B cell (primary cell): ENCODE results near the gene ODF2. TPM values are rescaled to one million over a fixed set of nuclear protein-coding genes. Genes with fewer than 3 reads are reported as not detected.

ENCODE experiments used
- ATAC-seq: fragments of 200-7000 bp; cut with Tn5 transposase; one replicate; pipeline ENCODE4 v1.10.0; 2021; ENCODE audit warnings: low read depth, mild to moderate bottlenecking, moderate number of reproducible peaks, moderate library complexity
- CTCF ChIA-PET: fragments of 350-600 bp; sonication (Branson Sonifier 250); formaldehyde crosslinking; loops from one replicate; lab custom pipeline; 2021; ENCODE audit warnings: antibody characterized with exemption, inconsistent platforms; lab: Charles Lee
- POLR2A ChIA-PET: fragments of 350-600 bp; sonication (Branson Sonifier 250); formaldehyde crosslinking; loops from one replicate; lab custom pipeline; 2021; ENCODE audit warnings: antibody characterized with exemption; lab: Charles Lee
- DNase-seq: peaks from one replicate; pipeline ENCODE4 v3.0.0; 2013
- H2AFZ ChIP-seq: 2 replicates; pipeline ENCODE4 v1.6.1; 2012; ENCODE audit warnings: mild to moderate bottlenecking, low read depth, low read length; ENCODE audit not compliant: insufficient read depth, poor library complexity, severe bottlenecking
- H3K27ac ChIP-seq, 2 donors: 1 replicate in 1 of 2; 2 replicates in 1 of 2; pipeline ENCODE4 v1.5.1; 2012 to 2013; ENCODE audit warnings: low read length in 2 of 2, mild to moderate bottlenecking in 2 of 2, moderate library complexity in 1 of 2
- H3K27me3 ChIP-seq, 4 experiments: fragments of 200-600 bp in 1 of 4; sonication (generic) in 1 of 4; replicated peaks in 1 of 4; 1 replicate in 2 of 4; 2 replicates in 2 of 4; pipeline versions ENCODE4 v1.6.1 to v1.7.0; 2013 to 2016; ENCODE audit warnings: low read length in 3 of 4, mild to moderate bottlenecking in 2 of 4, mixed read lengths in 1 of 4, moderate library complexity in 1 of 4; ENCODE audit not compliant: insufficient read depth in 4 of 4, control insufficient read depth in 3 of 4; ENCODE audit errors: control extremely low read depth in 1 of 4
- H3K36me3 ChIP-seq, 2 experiments: replicated peaks in 1 of 2; 1 replicate in 1 of 2; 2 replicates in 1 of 2; pipeline versions ENCODE4 v1.6.1 to v1.7.1; 2013; ENCODE audit warnings: low read length in 1 of 2; ENCODE audit not compliant: insufficient read depth in 2 of 2, control insufficient read depth in 1 of 2; ENCODE audit errors: control extremely low read depth in 1 of 2, extremely low read depth in 1 of 2
- H3K4me1 ChIP-seq, 2 donors: fragments of 200-600 bp in 1 of 2; sonication (generic) in 1 of 2; 1 replicate in 1 of 2; 2 replicates in 1 of 2; pipeline versions ENCODE4 v1.5.1 to v1.6.1; 2013 to 2017; ENCODE audit warnings: low read length in 2 of 2; ENCODE audit not compliant: control insufficient read depth in 2 of 2, insufficient read depth in 2 of 2
- H3K4me2 ChIP-seq: replicated peaks from 2 replicates; pipeline ENCODE3; 2012; ENCODE audit warnings: mild to moderate bottlenecking, low read depth, low read length; ENCODE audit not compliant: poor library complexity, severe bottlenecking
- H3K4me3 ChIP-seq, 5 experiments: fragments of 200-600 bp in 1 of 5; sonication (generic) in 1 of 5; 1 replicate in 3 of 5; 2 replicates in 2 of 5; pipeline versions ENCODE4 v1.5.1 to v1.7.0; 2011 to 2016; ENCODE audit warnings: low read length in 4 of 5, mild to moderate bottlenecking in 4 of 5, low read depth in 2 of 5, control low read depth in 1 of 5, moderate library complexity in 1 of 5; ENCODE audit not compliant: insufficient read depth in 1 of 5; ENCODE audit errors: control extremely low read depth in 1 of 5, extremely low read depth in 1 of 5
- H3K79me2 ChIP-seq: fragments of 200-600 bp; sonication (generic); one replicate; pipeline ENCODE4 v1.6.0; 2016; ENCODE audit warnings: low read length; ENCODE audit not compliant: control insufficient read depth, insufficient read depth
- H3K9ac ChIP-seq: fragments of 200-600 bp; sonication (generic); 2 replicates; pipeline ENCODE4 v1.6.1; 2017; ENCODE audit warnings: mild to moderate bottlenecking, low read length, moderate library complexity
- H3K9me3 ChIP-seq, 3 donors: one replicate each; pipeline versions ENCODE4 v1.6.1 to v1.7.1; 2013; ENCODE audit warnings: low read length in 2 of 3; ENCODE audit not compliant: control insufficient read depth in 2 of 3, insufficient read depth in 1 of 3; ENCODE audit errors: control extremely low read depth in 1 of 3
- H4K20me1 ChIP-seq: 2 replicates; pipeline ENCODE4 v1.6.0; 2012; ENCODE audit warnings: mild to moderate bottlenecking, low read length; ENCODE audit not compliant: insufficient read depth, control insufficient read depth, poor library complexity, severe bottlenecking
- H3K27ac Mint-ChIP-seq: one replicate; pipeline ENCODE4 v1.8.0; 2021; ENCODE audit warnings: mixed read lengths
- H3K27me3 Mint-ChIP-seq: one replicate; pipeline ENCODE4 v1.8.0; 2021; ENCODE audit warnings: mixed read lengths
- H3K4me1 Mint-ChIP-seq: one replicate; pipeline ENCODE4 v1.8.0; 2021; ENCODE audit warnings: mixed read lengths
- H3K4me3 Mint-ChIP-seq: one replicate; pipeline ENCODE4 v1.8.0; 2021; ENCODE audit warnings: mixed read lengths
- H3K9me3 Mint-ChIP-seq: one replicate; pipeline ENCODE4 v1.8.0; 2022; ENCODE audit warnings: mixed read lengths; ENCODE audit not compliant: insufficient read depth
- CTCF ChIP-seq: fragments of 200-600 bp; IDR thresholded peaks from one replicate; pipeline ENCODE4 v1.8.0; 2022; ENCODE audit warnings: antibody characterized with exemption, mild to moderate bottlenecking
- EZH2 ChIP-seq: IDR thresholded peaks from 2 replicates; pipeline ENCODE4 v1.6.1; 2012; ENCODE audit warnings: borderline replicate concordance, low read depth, mild to moderate bottlenecking, moderate library complexity, low read length; ENCODE audit not compliant: insufficient read depth, poor library complexity, severe bottlenecking
- WGBS: methylation state at CpG from one replicate; pipeline ENCODE4 v1.1.5; 2013; ENCODE audit warnings: missing lambda C conversion rate; ENCODE audit not compliant: insufficient coverage; 5-methylcytosine and 5-hydroxymethylcytosine counted together
- intact Hi-C: fragments of 100-400 bp; cut with micrococcal nuclease; formaldehyde crosslinking; loops from one replicate; pipeline ENCODE4 v1.10.0; 2022
- polyA plus RNA-seq: library from polyadenylated mRNA; depleted of rRNA; stranded (reverse); fragments of >200 nt; gene quantifications from 2 replicates; pipeline ENCODE4 v1.2.3, GENCODE V29; 2012
- total RNA-seq, 2 donors: library from RNA; stranded (reverse); fragments of 120-200 nt in 1 of 2; gene quantifications; 1 replicate in 1 of 2; 2 replicates in 1 of 2; pipeline versions ENCODE4 v1.2.3 to v1.2.4, GENCODE V29; 2013 to 2022

ODF2 gene
- total and polyA plus RNA-seq, 2 donors (not counting 1 experiment from before 2014, with no cell fraction given) = 30.1 to 42.9 TPM

- no peaks in the 10 kb centered on the region for H4K20me1 ChIP-seq
- H3K36me3 ChIP-seq = peaks cover 20 to 67% of the 10 kb centered on the region in 2 experiments
- no peaks in the 10 kb centered on the region for H3K79me2 ChIP-seq
- no peak overlapping the region for H2AFZ ChIP-seq
- H3K27me3 ChIP-seq = no peaks in the 10 kb centered on the region
- ATAC-seq (no peak), DNase-seq (no peak)
- intact Hi-C loops = no loop called here
- H3K9me3 ChIP-seq = no peaks in the 10 kb centered on the region
- WGBS = 100% methylated on average over 6 of the region's 15 CpGs
- H3K9ac ChIP-seq = no peak overlapping the region
- no peak overlapping the region for H3K27ac Mint-ChIP-seq
- CTCF ChIA-PET = no interaction called here
- H3K4me1 ChIP-seq = no peaks in the 10 kb centered on the region
- no peak overlapping the region for H3K4me2 ChIP-seq
- H3K4me1 Mint-ChIP-seq = peaks cover 2% of the 10 kb centered on the region
- no peak overlapping the region for H3K4me3 ChIP-seq
- no peaks in the 10 kb centered on the region for H3K27me3 Mint-ChIP-seq
- TF ChIP-seq CTCF (no peak), EZH2 (no peak)
- H3K4me3 Mint-ChIP-seq = no peak overlapping the region
- H3K9me3 Mint-ChIP-seq = no peaks in the 10 kb centered on the region
- POLR2A ChIA-PET = interaction anchor here (0.6 kb wide), 1 partner anchor 20 kb away, joined by 3 read pairs; no protein-coding TSS in a partner anchor
- H3K27ac ChIP-seq = no peak overlapping the region
Observed at GRCh38 chr9:128528445-128529160, 72.8 kb downstream of the ODF2 start.

- Histone ChIP-seq H3K36me3 (peaks cover 22 to 68% of the 10 kb centered on the region in 2 experiments), H3K79me2 (no peaks in the 10 kb centered on the region), H3K4me3 (no peak overlapping the region), H3K4me1 (no peaks in the 10 kb centered on the region), H3K27ac (no peak overlapping the region), H3K27me3 (no peaks in the 10 kb centered on the region), H3K9me3 (no peaks in the 10 kb centered on the region), H4K20me1 (no peaks in the 10 kb centered on the region), H3K9ac (no peak overlapping the region), H3K4me2 (no peak overlapping the region), H2AFZ (no peak overlapping the region)
- POLR2A ChIA-PET = no interaction called here
- H3K27ac Mint-ChIP-seq = no peak overlapping the region
- no peaks in the 10 kb centered on the region for H3K27me3 Mint-ChIP-seq
- no peak overlapping the region for H3K4me3 Mint-ChIP-seq
- ATAC-seq (no peak), DNase-seq (no peak)
- CTCF ChIA-PET = no interaction called here
- TF ChIP-seq EZH2 (no peak), CTCF (no peak)
- peaks cover 2% of the 10 kb centered on the region for H3K4me1 Mint-ChIP-seq
- H3K9me3 Mint-ChIP-seq = no peaks in the 10 kb centered on the region
- 82% methylated on average over 4 of the region's 4 CpGs for WGBS
- intact Hi-C loops = no loop called here
Observed at GRCh38 chr9:128529191-128529590, 73.4 kb downstream of the ODF2 start.
